GM18519 (cell line): ENCODE results near the gene LYPD8.

Experiments
- ATAC-seq: cut with Tn5 transposase; IDR thresholded peaks from one replicate; pipeline ENCODE4 v1.9.1; 2021; ENCODE audit warnings: mild to moderate bottlenecking, moderate library complexity; ENCODE audit not compliant: unreplicated experiment, low FRiP score

Gene LYPD8

DNA sequence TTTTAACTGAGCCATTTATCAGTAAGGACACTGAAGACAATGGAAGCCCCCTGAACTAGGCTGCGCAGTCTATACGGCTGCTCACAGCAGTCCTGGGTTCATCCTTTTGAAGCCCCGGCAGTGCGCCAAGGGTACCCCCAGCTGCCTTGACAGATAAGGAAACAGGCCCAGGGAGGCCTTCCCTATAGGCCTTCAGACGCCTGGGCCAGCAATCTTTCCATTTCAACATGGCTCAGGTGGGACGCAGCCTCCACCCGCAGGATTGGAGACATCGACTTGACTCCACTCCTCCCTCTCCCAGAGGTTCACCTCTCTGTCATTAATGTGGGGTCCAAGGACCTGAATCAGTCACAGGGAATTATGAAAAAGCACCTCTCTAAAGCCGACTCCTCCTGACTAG, 2.8 kb upstream of the LYPD8 start:
- no peak for ATAC-seq

DNA sequence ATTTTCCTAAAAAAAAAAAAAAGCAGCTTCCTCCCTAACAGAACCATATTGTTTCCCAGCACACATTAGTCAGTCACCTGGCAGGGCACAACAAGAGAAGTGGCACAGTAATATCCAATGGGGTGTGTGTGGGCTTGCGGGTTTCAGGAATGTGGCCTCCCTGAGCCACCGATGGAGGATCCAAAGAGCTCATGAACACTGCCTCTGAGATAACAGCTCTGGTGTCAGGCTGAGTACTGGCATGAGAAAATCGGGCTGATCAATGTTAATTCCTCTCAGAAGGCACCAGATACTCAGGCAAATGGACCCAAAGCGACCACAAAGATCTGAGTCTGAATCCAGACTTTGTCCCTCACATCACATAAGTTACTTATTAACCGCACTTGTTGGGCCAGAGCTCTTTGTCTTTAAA, 2.2 kb upstream of the LYPD8 start:
- no peak for ATAC-seq

DNA sequence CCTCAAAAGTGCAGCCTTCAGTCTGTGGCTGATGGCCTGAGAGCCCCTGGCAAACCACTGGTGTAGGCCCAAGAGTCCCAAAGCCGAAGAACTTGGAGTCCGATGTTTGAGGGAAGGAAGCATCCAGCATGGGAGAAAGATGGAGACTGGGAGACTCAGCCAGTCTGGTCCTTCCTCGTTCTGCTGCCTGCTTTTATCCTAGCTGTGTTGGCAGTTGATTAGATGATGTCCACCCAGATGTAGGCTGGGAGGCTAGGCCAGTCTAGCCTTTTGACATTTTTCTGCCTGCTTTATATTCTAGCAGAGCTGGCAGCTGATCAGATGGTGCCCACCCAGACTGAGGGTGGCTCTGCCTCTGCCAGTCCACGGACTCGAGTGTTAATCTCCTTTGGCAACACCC, 1.1 kb upstream of the LYPD8 start:
- ATAC-seq: no peak

DNA sequence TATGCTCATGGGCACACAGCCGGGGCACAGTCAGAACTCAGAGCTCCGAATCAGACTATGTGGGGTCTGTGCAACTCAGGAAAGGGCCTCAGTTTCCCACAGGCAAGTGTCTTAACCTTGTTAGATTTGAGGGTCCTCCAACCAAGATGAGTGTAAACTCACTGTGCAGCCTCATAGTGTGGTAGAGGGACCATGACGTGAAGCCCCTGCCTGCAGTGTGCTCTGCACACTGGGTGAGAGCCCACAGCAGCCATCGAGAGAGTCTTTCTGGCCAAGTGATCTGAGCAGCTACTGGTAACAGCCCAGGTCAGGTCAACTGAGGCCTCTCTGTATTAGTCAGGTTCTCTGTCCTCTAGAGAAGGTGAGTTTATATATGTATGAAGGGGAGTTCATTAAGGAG, 592 bp upstream of the LYPD8 start:
- no peak for ATAC-seq

- ATAC-seq: no peak
Observed at GRCh38 chr1:248753708-248754280, 1.8 kb downstream of the LYPD8 start.

- no peak for ATAC-seq
Observed at GRCh38 chr1:248753029-248753594, 2.4 kb downstream of the LYPD8 start.

DNA sequence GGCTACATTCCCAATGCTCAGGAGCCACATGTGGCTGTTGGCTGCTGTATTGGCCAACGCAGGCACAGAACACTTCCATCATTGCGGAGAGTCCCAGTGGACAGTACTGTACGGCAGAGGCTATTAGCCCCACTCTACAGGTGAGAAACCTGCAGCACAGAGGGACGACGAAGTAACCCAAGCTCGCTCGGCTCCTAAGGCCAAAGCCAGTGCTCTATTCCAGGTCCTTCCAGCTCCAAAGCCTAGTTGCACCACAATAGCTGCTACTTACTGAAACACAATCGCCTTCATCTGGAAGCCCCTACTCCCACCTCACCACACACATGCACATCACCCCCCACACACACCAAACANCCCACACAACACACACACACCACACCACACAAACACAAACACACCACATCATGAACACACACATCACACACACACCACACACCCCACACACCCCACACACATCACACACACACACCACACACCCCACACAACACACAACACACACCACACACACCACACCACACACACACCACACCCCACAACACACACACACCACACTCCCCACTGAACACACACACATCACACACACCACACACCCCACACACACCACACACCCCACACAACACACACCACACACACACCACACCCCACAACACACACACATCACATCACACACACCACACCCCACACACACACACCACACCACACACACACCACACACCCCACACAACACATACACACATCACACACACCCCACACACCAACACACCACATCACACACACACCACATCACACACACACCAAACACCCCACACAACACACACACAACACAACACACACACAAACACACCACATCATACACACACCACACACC, 3.2 kb downstream of the LYPD8 start:
- ATAC-seq: no peak

DNA sequence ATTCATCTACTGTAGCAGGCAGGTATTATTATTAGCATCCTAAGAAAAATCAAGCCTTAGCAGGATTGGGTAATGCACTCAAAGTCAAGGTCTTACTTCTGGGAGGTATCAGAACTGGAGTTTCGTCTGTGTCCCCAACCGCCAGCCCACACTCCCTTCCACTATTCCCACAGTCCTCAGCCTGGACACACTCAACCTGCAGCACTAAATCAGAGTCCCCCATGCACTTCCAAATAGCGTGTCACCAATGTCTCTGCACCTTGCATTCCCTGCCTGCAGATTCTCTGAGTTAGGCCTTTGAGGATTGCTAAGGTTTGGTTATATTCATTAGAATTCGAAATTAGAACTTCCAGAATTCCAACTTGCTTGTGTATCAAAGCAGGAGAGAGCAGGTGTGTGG, 3.9 kb downstream of the LYPD8 start:
- no peak for ATAC-seq

DNA sequence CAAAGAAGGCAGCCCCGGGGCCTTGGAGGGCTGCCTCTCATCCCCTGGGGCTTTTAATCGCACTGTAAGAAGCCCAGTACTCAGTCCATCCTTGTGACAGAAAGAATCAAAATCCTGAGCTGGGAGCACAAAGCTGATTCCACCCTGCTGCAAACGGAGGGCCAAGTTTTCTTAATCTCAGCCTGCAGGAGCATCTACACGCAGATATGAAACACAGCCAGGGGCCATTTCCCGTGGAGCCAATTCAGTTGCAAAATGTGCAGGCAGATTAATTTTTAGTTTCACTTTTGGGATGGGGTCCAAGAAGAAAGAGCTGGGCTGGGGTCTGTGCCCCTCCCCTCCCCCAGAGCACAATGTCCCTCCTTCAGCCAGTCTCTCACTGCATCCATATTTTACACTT, 4.4 kb downstream of the LYPD8 start:
- no peak for ATAC-seq

DNA sequence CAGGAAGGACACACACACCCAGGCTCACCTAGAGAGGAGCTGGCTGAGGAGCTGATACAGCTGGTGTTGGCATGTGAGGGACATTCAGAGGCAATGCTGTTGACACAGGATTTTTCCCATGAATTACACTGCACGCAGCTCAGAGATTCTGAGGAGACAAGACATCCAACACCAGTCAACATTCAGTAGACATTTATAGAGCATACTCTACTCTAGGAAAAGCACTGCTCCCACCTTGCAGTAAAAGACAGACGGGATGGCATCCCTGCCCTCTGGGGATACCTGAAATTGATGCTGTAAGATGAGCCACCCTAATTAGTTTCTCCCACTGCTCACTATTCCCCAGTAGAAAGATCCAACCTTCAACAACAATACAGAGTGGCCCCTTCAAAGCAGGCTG, 5.1 kb downstream of the LYPD8 start:
- no peak for ATAC-seq

DNA sequence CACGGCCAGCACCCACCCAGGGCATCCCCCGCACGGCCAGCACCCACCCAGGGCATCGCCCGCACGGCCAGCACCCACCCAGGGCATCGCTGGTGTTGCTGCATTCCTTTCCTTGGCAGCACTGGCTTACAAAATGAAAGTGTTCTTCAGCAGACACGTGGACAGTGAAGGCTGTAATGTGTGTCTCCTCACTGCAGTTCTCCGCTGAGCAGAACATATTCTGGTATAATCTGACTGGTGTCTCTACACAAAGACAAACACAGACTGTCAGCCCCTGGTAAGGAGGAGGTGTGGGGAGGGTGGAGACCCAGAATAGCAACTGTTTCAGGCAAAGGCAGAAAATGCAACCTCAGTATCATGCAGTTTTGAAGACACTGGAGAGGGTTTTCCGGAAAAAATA, 7.3 kb downstream of the LYPD8 start:
- no peak for ATAC-seq

- ATAC-seq: no peak
Observed at GRCh38 chr1:248740876-248741275, 14.7 kb downstream of the LYPD8 start.

- ATAC-seq: no peak
Observed at GRCh38 chr1:248739572-248740205, 15.9 kb downstream of the LYPD8 start.

- no peak for ATAC-seq
Observed at GRCh38 chr1:248737457-248737856, 18.1 kb downstream of the LYPD8 start.

DNA sequence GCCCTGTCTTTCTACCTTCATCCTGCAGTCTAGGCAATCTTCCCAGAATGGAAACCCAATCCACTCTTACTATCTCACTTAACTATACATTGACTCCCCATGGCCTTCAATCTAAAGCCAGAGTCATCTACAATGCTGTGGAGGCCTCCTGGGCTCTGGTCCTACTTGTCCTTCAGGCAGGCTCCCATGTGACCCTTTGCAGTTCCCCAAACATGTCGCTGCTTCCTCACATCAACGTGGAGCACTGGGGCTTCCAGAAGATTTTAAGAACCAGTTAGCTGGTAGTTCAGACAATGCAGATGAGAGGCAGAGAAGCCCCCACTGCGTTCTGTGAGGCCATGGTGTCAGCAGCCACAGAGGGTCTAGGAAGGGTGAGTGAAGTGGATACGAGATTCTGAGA, 18.6 kb downstream of the LYPD8 start:
- ATAC-seq: no peak

GRCh38 chr1:248733566-248733965, 22.0 kb downstream of the LYPD8 start:
- ATAC-seq: no peak

DNA sequence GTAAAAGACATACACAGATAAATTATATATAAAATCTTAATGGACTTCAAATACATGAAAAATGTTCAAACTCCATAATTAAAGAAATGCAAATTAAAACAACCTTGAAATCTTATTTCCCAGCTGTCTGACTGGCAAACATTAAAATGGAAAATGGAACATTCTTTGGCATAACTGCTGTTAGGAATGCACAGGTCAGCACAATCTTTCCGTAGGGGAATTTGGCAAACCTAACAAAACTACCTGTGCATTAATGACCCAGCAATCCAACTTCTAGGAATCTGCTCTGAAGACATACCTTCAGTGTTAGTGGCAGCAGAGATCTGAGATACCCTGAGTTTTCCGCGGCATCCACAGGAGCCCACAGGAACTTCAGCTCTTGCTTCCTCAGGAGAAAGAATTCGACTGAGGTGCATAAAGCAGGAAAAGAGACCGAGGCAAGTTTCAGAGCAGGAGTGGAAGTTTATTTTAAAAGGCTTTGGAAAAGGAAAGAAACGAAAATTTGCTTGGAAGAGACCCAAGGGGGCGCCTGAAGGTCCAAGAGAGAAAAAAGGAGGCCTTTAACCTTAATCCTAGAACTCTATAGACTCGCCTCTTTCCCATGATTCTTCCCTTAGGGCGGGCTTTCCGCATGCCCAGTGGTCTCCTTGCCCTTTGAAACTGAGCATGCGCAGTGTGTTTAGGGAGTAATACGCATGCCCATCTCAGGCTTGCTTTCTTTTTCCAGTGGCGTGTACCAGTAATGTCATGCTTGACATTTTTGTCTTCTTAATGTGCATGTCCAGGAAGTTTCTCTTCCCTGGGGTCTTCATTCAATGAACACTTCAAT, 24.8 kb downstream of the LYPD8 start:
- ATAC-seq: no peak

GRCh38 chr1:248714248-248714647, 41.3 kb downstream of the LYPD8 start:
- ATAC-seq: no peak

GRCh38 chr1:248710305-248710900, 45.2 kb downstream of the LYPD8 start:
- ATAC-seq: no peak

GRCh38 chr1:248704606-248705005, 51.0 kb downstream of the LYPD8 start:
- no peak for ATAC-seq
